GM12878 (cell line): Measurements from ENCODE around the gene C1orf141. TPM values are rescaled to one million over a fixed set of nuclear protein-coding genes. Genes with fewer than 3 reads are reported as not detected.

Experiments used
- ATAC-seq: fragments of 200-7000 bp; cut with Tn5 transposase; 3 replicates; pipeline ENCODE4 v1.9.1; 2020; ENCODE audit warnings: mild to moderate bottlenecking, moderate library complexity
- BruUV-seq: library from RNA; stranded (reverse); fragments of 400-500 nt; replicated peaks from 2 replicates; lab custom pipeline; 2021; lab: Mats Ljungman, UMichigan
- CTCF ChIA-PET: fragments of 300-600 bp; sonication (Branson Sonifier 250); formaldehyde crosslinking; extraction: SDS; loops from one replicate; lab custom pipeline; 2021; ENCODE audit warnings: inconsistent platforms; lab: Yijun Ruan, JAX
- POLR2A ChIA-PET: fragments of 350-600 bp; formaldehyde crosslinking; extraction: SDS; loops from one replicate; lab custom pipeline; 2021; ENCODE audit warnings: inconsistent platforms; lab: Charles Lee
- RAD21 ChIA-PET: fragments of 300-600 bp; sonication (Branson Sonifier 250); formaldehyde crosslinking; loops from one replicate; lab custom pipeline; 2023; ENCODE audit warnings: antibody characterized with exemption; ENCODE audit not compliant: unreplicated experiment; lab: Charles Lee
- SMC1A ChIA-PET: fragments of 300-600 bp; sonication (Branson Sonifier 250); formaldehyde crosslinking; loops from one replicate; lab custom pipeline; 2023; ENCODE audit not compliant: unreplicated experiment, uncharacterized antibody; lab: Charles Lee
- DNase-seq: peaks from one replicate; pipeline ENCODE4 v3.0.0-alpha.2; 2011; ENCODE audit warnings: low read depth, low spot score
- FAIRE-seq: peaks from 3 replicates; lab custom pipeline; 2011; peaks lifted over from hg19 to GRCh38; lab: Jason Lieb, UNC
- H2AFZ ChIP-seq: 2 replicates; pipeline ENCODE4 v1.6.0; 2011; ENCODE audit warnings: low read depth, low read length, control low read depth; ENCODE audit not compliant: control insufficient read depth
- H3K27ac ChIP-seq: 2 replicates; pipeline ENCODE4 v1.5.1; 2011; ENCODE audit warnings: control low read depth; ENCODE audit not compliant: control insufficient read depth, insufficient read depth
- H3K27me3 ChIP-seq, 2 experiments: replicated peaks in 1 of 2; 2 replicates each; pipeline versions ENCODE4 v1.6.0 to v1.6.1; 2011; ENCODE audit warnings: low read length in 1 of 2; ENCODE audit not compliant: control insufficient read depth in 2 of 2, insufficient read depth in 2 of 2
- H3K36me3 ChIP-seq, 2 experiments: 2 replicates each; pipeline ENCODE4 v1.5.1; 2011; ENCODE audit warnings: low read length in 1 of 2; ENCODE audit not compliant: control insufficient read depth in 2 of 2, insufficient read depth in 2 of 2
- H3K4me1 ChIP-seq: 2 replicates; pipeline ENCODE4 v1.6.1; 2011; ENCODE audit warnings: mild to moderate bottlenecking, low read length, moderate library complexity, mixed read lengths; ENCODE audit not compliant: control insufficient read depth, insufficient read depth
- H3K4me2 ChIP-seq: 2 replicates; pipeline ENCODE4 v1.6.0; 2011; ENCODE audit warnings: control low read depth; ENCODE audit not compliant: control insufficient read depth, insufficient read depth
- H3K4me3 ChIP-seq: fragments of 200-600 bp; sonication (generic); 2 replicates; pipeline ENCODE4 v1.5.1; 2016
- H3K79me2 ChIP-seq: 2 replicates; pipeline ENCODE4 v1.6.0; 2011; ENCODE audit warnings: low read length; ENCODE audit not compliant: control insufficient read depth, insufficient read depth
- H3K9ac ChIP-seq: 2 replicates; pipeline ENCODE4 v1.8.0; 2011; ENCODE audit warnings: low read length, control low read depth, mixed read lengths; ENCODE audit not compliant: control insufficient read depth, insufficient read depth
- H3K9me3 ChIP-seq: replicated peaks from 3 replicates; pipeline ENCODE4 v1.5.1; 2011; ENCODE audit warnings: mild to moderate bottlenecking, low read length; ENCODE audit not compliant: control insufficient read depth, insufficient read depth
- H4K20me1 ChIP-seq: 2 replicates; pipeline ENCODE4 v1.6.0; 2011; ENCODE audit not compliant: control insufficient read depth, insufficient read depth
- RUNX3 ChIP-seq: IDR thresholded peaks from 2 replicates; pipeline ENCODE4 v1.6.1; 2012; ENCODE audit warnings: low read length, inconsistent platforms
- USF1 ChIP-seq: IDR thresholded peaks from 2 replicates; pipeline ENCODE4 v1.6.1; 2011; ENCODE audit warnings: borderline replicate concordance, low read depth, mild to moderate bottlenecking, moderate library complexity, mixed read lengths, low read length; ENCODE audit not compliant: insufficient read depth; ENCODE audit errors: extremely low read length
- ZNF217 ChIP-seq: fragments of 450-650 bp; IDR thresholded peaks from 2 replicates; pipeline ENCODE4 v1.6.1; 2017; ENCODE audit warnings: antibody characterized with exemption, mild to moderate bottlenecking
- WGBS: methylation state at CpG from one replicate; pipeline ENCODE4 v1.1.6; 2016; ENCODE audit warnings: low lambda C conversion rate; ENCODE audit not compliant: insufficient replicate concordance, insufficient coverage; ENCODE audit errors: missing lambda C conversion rate; 5-methylcytosine and 5-hydroxymethylcytosine counted together
- in situ Hi-C: fragments of 300-500 bp; cut with MboI; formaldehyde crosslinking; loops from 9 replicates; pipeline ENCODE4 v1.14.3; 2018; ENCODE audit warnings: mixed read lengths
- intact Hi-C: fragments of 100-400 bp; cut with micrococcal nuclease; formaldehyde crosslinking; loops from one replicate; pipeline ENCODE4 v1.14.2; 2022; ENCODE audit not compliant: unreplicated experiment
- polyA plus RNA-seq, 11 experiments: library from polyadenylated mRNA; depleted of rRNA in 4 of 11; unstranded in 6 of 11; stranded (reverse) in 5 of 11; fragments of >200 nt; fragmentation: Nextera tagmentation in 4 of 11; fragmentation: Illumina TruSeq in 1 of 11; extraction: Ambion mirVana in 4 of 11; extraction: Trizol in 1 of 11; gene quantifications; 1 replicate in 1 of 11; 2 replicates in 10 of 11; pipeline versions ENCODE4 v1.2.1 to v1.2.3, GENCODE V29; 2011 to 2016; ENCODE audit warnings: inconsistent platforms in 2 of 11, missing spikeins in 2 of 11, low read depth in 1 of 11
- total RNA-seq, 4 experiments: library from RNA; depleted of rRNA in 3 of 4; stranded (reverse); fragments of >200 nt in 3 of 4; fragmentation: Illumina TruSeq in 1 of 4; extraction: Trizol in 1 of 4; gene quantifications; 2 replicates each; pipeline versions ENCODE4 v1.2.1 to v1.2.3, GENCODE V29; 2013 to 2021
- TF ChIP-seq, protein P1 (sequence below): IDR thresholded peaks from 2 replicates; pipeline ENCODE4 v1.6.1; 2012; ENCODE audit warnings: low read length, inconsistent platforms

The C1orf141 gene
- total and polyA plus RNA-seq, 10 of the 15 experiments (the other 5 are each of a cell fraction or from before 2014, with no cell fraction given), result not detected

- TF ChIP-seq, protein P1, sequence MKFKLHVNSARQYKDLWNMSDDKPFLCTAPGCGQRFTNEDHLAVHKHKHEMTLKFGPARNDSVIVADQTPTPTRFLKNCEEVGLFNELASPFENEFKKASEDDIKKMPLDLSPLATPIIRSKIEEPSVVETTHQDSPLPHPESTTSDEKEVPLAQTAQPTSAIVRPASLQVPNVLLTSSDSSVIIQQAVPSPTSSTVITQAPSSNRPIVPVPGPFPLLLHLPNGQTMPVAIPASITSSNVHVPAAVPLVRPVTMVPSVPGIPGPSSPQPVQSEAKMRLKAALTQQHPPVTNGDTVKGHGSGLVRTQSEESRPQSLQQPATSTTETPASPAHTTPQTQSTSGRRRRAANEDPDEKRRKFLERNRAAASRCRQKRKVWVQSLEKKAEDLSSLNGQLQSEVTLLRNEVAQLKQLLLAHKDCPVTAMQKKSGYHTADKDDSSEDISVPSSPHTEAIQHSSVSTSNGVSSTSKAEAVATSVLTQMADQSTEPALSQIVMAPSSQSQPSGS, result peak; percentile 77
- TF ChIP-seq USF1, result no peak
These were observed 31.4 kb upstream of the C1orf141 start, which contains the start of gene IL23R (continued) for GRCh38 chr1:67166196-67166595.

DNA sequence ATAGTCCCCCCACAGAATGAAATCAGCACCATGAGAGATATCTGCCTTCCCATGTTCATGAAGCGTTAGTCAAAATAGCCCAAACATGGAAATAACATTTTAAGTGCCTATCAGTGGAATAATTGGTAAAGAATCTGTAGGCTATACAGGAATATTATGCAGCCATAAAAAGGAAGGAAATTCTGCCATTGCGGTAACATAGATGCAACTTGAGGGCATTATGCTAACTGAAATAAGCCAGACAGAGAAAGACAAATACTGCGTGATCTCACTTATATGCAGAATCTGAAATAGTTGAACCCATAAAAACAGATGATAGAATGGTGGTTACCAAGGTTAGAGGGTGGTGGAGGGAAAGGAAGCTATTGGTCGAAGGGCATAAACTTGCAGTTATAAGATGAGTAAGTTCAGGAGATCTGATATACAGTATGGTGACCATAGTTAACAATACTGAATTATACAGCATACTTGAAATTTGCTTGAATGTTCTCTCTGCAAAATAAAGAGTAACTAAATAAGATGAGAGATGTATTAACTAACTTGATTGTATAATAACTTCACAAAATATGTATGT, 30.8 kb upstream of the C1orf141 start:
- FAIRE-seq, result no peak
- no peaks in the 10 kb centered on the region for H3K36me3 ChIP-seq
- intact Hi-C loops (loop anchor here (2.0 to 10.0 kb wide), 3 partner anchors 49 to 771 kb away; no protein-coding TSS in a partner anchor), in situ Hi-C loops (loop anchor here (25.0 kb wide), 2 partner anchors 778 to 878 kb away; no protein-coding TSS in a partner anchor)
- WGBS, result 74% methylated on average over 4 of the region's 4 CpGs
- H3K9ac ChIP-seq, result no peak overlapping the region
- POLR2A ChIA-PET, result interaction anchor here (0.6 to 3.6 kb wide), 4 partner anchors 24 to 241 kb away, joined by 3 to 14 read pairs (median 5); partner anchors contain the start of genes DNAI4 and MIER1
- no peaks in the 10 kb centered on the region for H4K20me1 ChIP-seq
- H3K4me2 ChIP-seq, result no peak overlapping the region
- H2AFZ ChIP-seq, result no peak overlapping the region
- DNase-seq, result no peak
- no peak overlapping the region for H3K27ac ChIP-seq
- CTCF ChIA-PET, result interaction anchor here (0.7 to 7.3 kb wide), 7 partner anchors 13 to 68 kb away, joined by 4 to 163 read pairs (median 9); no protein-coding TSS in a partner anchor
- peaks cover 4% of the 10 kb centered on the region; the same call in 1 of the 2 replicates for H3K4me1 ChIP-seq
- RAD21 ChIA-PET, result interaction anchor here (0.9 to 6.0 kb wide), 10 partner anchors 9 to 170 kb away, joined by 3 to 93 read pairs (median 4); no protein-coding TSS in a partner anchor
- no peaks in the 10 kb centered on the region; the same call in 1 of the 3 replicates for H3K9me3 ChIP-seq
- no TSS peak for BruUV-seq
- no peak overlapping the region for H3K4me3 ChIP-seq
- no peaks in the 10 kb centered on the region for H3K79me2 ChIP-seq
- ATAC-seq, result peak; percentile 45
- H3K27me3 ChIP-seq, result no peaks in the 10 kb centered on the region
- TF ChIP-seq RUNX3 (peak; percentile 29; the same call in 1 of the 2 replicates), ZNF217 (peak; percentile 68; the same call in 1 of the 2 replicates)
- TF ChIP-seq, protein P1, result no peak
- SMC1A ChIA-PET, result interaction anchor here (0.9 to 8.1 kb wide), 11 partner anchors 13 to 266 kb away, joined by 3 to 54 read pairs (median 11); no protein-coding TSS in a partner anchor
